NCI-H524 treated with DMSO at 0.1 percent for 48 hours (cell line): Measurements from ENCODE around the gene FAM241B.

Experiments
- DNase-seq: peaks from one replicate; lab custom pipeline; 2025; lab: John Stamatoyannopoulos, UW

Gene FAM241B

DNA sequence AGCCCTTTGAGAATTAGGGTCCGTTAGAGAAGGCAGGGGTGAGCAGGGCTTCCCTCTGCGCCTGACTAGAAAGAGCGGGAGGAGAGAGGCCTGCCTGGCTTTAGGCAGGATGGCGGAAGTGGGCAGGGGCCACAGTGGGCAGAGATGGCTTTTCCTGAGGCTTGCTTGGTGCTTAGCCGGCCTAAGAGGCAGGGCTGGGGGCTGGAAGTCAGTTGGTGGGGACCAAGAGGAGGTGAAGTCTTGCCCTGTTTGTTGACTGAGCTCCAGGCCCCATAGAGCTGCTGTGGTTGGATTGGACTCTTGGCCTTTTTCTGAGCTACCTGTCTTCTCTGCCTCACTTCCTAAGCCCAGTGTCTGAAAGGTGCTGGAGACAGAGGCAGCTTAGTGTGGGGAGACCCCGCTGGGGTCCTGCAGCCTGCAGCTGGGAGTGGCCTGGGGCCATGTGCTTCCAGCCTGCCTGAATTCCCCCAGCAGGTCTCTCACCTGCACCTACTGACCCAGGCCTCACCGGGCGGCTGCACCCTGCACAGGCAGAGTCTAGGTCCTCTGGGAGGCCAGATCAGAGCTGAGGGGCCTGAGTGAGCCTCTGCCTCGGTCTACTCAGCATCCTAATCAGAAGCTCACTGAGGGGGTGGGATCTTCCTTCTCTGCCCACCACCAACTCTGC lies 4.8 kb downstream of the FAM241B start:
- DNase-seq, result no peak

DNA sequence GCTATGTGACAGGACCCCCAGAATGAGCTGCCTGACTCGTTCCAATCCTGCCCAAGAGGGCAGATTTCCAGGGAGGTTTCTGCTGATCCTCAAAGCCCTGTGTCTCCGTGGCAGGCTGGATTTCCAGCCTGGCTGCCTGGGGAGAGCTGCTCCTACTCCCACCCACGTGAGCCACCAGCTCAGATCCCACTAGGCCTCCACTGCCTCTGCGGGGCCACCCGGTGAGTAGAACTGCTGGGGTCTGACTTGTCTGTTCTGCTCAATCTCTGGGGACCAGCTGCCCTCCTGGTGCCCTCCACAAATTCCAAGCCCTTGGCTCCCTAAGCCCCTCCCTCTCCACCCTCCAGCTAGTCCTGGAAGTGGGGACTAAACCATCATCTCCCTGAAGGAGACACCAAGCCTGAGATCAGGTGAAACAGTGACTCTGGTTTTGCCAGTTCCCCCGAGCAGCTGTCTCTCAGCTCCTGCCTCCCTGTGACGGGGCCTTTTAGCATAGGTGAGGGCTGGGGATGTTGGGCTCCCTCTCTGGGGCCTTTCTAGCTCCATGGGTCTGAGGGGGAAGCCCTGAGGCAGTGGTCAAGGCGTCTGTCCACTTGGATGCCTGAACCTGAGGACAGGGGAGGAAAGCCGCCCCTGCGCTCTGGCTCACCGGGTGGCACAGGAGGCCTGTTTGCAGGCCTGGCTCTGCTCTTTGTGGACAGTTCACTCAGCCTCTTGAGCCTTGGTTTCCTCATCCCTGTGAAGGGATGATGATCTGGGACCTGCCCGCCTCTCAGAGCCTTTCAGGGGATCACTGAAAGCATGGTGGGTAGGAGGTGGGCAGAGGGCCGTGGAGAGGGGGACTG lies 5.6 kb downstream of the FAM241B start:
- no peak for DNase-seq

- no peak for DNase-seq
Measured at GRCh38 chr10:69636273-69636575, 6.2 kb downstream of the FAM241B start.

DNA sequence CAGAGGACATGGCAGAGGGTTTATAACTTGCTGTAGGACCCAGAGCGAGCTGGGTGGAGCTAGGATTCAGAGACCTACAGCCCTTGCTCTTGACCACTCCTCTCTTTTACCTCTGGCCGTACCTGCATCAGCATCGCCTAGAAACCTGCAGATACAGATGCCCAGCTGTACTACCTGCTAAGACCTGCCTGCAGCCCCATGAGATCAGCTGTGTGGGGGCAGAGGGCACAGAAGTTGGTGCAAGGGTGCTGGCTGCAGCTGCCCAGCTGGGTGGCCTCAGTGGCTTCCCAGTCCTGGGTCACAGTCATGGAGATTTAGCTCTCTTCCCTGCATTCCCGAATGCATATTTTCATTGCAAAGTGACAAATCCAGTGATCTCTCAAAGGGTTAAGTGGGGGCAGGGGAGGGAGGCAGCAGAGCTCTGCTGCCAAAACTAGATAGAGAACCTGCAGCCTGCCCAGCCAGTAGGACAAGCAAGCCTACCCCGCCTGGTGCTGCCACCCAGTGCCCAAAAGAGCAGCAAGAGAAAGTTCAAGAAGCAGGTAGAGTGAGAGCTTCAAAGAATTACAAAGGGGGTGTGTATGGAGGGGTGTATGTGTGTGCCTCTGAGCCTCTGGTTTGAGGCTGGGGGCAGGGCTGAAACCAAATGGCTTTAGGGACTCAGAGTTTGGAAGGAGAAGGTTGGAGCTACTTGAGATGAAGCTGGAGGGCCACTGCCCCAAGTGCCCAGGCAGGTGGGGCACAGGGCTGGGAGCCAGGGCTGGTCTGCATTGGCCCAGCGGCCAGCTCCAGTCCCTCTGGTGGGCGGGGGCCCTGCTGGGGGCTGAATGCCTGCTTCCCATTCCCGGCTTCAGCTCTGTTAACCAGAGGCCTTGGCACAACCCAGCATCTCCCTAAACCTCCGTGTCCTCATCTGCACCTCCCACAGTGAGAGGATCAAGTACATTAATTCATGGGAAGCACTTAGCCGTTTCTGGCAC lies 6.9 kb downstream of the FAM241B start:
- no peak for DNase-seq

DNA sequence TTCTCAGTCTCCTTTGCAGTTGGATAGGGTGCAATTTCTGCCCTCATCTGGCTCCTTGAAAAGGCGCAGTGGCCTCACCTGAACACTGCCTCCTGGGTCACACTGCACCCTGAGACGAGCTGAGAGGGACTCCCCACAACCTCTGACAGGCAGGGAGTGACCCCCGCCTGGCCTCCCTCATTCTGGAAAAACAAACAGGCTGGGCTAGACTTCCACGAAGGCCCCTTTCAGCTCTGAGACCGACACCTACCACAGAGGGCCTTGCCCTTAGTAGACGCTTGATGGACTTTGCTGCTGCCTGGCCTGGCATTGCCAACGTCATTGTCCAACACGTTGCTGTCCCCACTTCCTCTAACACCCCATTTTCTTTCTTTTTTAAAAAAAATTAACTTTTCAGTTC lies 8.6 kb downstream of the FAM241B start:
- no peak for DNase-seq

GRCh38 chr10:69639291-69640195 lies 9.5 kb downstream of the FAM241B start:
- no peak for DNase-seq

- no peak for DNase-seq
Measured at GRCh38 chr10:69640196-69640980, 10.3 kb downstream of the FAM241B start.

DNA sequence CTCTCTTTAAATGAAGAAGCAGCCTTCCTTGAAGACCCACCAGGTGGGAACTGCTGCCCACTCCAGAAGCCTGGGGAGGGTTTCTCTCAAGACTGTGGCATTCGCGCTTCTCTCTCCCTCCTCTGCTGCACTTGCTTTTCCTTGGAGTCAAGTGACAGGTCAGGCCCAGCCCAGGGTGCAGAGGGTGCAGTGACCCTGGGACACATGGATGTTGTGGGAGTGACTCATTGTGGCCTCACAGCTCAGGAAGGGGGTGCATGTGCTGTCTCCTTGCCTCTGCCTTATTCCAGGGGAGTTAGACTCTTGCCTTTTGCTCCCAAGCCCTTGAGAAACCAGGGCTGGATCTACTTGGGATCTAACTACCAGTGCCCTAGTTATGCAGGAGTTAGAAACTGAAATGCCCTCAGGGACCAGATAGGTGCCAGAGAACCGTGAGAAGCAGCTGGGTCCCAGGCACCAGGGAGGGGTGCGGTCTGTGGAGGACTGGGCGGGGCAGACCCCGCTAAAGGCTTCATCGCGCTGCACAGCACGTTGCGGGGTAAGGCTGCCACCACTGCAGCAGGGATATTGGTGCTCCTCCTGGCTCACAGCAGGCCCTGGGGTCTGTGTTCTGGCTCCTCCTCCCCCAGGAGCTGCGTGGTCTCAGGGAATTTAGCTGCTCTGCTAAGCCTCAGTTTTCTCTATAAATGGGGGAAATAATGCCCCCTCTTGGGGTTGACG lies 11.4 kb downstream of the FAM241B start:
- DNase-seq, result no peak

GRCh38 chr10:69642747-69643146 lies 12.7 kb downstream of the FAM241B start:
- no peak for DNase-seq

- DNase-seq, result no peak
Measured at GRCh38 chr10:69643779-69644657, 14.0 kb downstream of the FAM241B start.

DNA sequence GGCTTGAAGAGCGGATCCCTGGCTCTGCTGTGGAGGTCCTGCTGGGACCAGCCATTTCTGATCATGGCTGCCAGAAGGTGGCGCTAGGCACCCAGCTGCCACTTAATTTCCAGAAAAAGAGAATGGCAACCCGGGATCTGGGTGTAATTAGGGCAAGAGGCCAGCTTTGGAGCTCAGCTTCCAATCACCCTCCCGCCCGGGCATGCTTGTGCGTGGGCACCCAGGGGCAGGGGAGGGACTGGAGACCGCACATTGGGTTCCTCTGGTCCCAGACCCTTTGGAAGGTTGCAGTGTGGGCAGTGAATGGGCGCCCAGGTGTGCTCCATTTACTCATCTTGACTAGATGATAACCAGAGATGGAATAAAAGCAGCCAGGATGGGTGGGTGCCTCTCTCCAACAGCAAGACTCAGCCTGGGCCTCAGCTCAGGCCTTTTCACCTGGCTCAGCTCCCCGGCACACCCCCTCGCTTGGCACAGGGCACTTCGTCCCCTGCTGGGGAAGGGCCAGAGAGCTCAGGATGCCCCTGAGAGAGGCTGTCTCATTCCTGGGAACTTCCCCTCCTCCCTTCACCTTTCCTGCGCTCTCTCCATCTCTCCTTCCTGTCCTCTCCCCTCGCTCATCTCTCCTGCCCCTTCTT lies 14.7 kb downstream of the FAM241B start:
- no peak for DNase-seq

GRCh38 chr10:69645296-69646184 lies 15.5 kb downstream of the FAM241B start:
- DNase-seq, result no peak

DNA sequence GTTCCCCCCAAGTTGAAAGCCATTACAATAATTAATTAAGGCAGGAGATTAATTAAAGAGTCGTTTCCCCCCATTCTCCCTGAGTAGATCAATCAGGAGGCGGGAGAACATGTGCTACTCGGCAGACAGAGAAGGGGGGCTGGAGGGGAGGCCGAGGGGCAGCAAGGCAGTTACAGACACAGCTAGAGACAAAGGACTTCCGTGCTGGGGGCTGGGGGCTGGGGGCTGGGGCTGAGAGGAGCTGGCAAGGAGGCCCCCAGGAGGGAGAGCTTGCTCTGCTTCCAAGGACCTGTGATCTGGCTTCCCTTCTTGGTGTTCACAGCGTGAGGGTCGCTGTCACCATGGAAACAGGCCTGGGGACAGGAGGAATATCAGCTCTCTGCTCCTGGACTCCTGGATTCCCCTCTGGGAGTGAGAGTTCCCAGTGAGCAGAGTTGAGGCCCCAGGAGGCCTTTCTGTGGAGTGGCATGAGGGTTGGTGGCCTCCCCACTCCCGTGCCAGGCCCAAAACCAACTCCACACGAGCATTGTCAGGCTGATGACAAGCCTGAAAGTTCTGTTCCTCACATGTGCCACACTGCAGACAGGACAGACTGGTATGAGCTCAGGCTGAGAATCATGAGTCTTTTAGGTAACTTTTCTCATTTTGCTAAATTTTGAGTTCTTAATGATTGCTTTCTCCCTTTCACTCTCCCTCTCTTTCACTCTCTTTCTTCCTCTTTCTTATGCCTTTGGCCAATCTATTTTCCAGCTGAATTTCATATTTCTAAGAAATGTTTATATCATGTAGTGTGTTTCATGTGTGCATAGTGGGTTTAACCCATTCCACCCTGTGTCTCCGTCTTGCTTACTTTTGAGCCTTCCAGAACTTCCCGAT lies 16.4 kb downstream of the FAM241B start:
- no peak for DNase-seq

DNA sequence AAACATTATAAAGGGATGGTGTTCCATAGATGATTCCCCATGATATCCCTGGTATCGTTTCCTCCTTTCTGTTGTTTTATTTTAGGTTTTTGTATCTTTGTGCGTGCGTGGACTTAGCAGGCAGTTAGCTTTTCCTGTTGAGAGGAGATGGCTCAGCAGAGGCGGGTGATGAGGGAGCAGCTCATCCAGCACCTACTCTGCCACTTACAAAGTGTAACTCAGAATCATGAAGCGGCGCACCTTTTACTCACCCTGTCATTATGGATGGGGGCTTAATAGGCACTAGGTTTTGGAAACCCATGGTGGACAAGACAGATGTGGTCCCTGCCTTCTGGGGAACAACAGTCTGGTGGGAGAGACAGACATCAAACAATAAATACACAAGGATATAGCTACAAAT lies 17.1 kb downstream of the FAM241B start:
- no peak for DNase-seq

- no peak for DNase-seq
Measured at GRCh38 chr10:69647819-69648218, 17.8 kb downstream of the FAM241B start.

GRCh38 chr10:69648461-69648860 lies 18.4 kb downstream of the FAM241B start:
- no peak for DNase-seq
